Muscle of back (tissue), 11 donors: ENCODE measurements around the gene ADGRG6. TPM values are rescaled to one million over a fixed set of nuclear protein-coding genes. Genes with fewer than 3 reads are reported as not detected.
A peak's percentile ranks its signal among the peaks of the same experiment; 100 is the strongest.
"Not testable (repeated sequence)": the region's sequence is repeated elsewhere in the genome, so short reads cannot be mapped to it uniquely, and the experiment has no call there.

Experiments used
- DNase-seq, 3 donors: peaks; one replicate each; pipeline versions ENCODE4 v3.0.0 to v3.0.0-alpha.2; 2013
- polyA plus RNA-seq, 10 donors: library from polyadenylated mRNA; unstranded; fragments of 120-200 nt; gene quantifications; one replicate each; pipeline ENCODE4 v1.2.1, GENCODE V29; 2013; ENCODE audit not compliant: insufficient read length in 10 of 10

The ADGRG6 gene
- polyA plus RNA-seq, 10 donors = 7.3 to 13.0 (median 10.4) TPM

- DNase-seq = no peak
These were observed 42.1 kb downstream of the ADGRG6 start for GRCh38 chr6:142343938-142344337.

- DNase-seq = no peak
These were observed 43.5 kb downstream of the ADGRG6 start for GRCh38 chr6:142345261-142345660.

DNA sequence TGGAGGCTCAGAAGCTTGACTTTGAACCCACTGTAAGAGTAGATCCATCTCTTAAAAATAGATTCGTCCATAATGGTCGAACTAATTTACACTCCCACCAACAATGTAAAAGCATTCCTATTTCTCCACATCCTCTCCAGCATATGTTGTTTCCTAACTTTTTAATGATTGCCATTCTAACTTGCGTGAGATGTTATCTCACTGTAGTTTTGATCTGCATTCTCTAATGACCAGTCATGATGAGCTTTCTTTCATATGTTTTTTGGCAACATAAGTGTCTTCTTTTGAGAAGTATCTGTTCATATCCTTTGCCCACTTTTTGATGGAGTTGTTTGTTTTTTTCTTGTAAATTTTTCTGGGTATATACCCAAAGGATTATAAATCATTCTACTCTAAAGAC, 44.4 kb downstream of the ADGRG6 start:
- DNase-seq = not testable (repeated sequence)

DNA sequence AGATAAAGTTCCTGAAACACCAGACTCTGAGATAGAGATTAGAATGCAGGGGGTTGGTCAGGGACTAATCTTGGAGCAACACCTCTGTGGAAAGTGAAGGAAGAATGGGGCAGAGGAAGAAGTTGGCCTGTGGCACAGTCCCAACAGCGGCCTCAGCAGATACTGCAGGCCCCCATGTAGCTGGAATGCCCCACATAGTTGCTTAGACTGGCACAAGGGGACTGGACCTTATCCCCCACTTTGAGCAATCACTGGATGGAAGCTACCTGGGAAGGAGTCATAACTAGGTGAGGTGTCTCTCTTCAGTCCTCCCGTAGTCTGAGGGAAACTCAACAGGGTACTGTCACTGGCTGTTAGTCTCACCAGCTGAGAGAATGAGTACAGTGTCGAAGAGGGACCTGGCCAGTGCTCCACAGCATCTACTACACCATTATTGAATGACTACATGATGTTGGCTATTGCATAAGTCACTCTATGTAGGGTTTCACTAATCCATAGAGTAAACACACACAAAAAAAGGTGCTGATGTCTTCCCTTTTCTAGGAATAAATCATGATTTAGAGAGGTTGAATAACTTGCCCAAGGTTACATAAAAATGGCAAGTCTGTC, 47.5 kb downstream of the ADGRG6 start:
- DNase-seq = no peak

DNA sequence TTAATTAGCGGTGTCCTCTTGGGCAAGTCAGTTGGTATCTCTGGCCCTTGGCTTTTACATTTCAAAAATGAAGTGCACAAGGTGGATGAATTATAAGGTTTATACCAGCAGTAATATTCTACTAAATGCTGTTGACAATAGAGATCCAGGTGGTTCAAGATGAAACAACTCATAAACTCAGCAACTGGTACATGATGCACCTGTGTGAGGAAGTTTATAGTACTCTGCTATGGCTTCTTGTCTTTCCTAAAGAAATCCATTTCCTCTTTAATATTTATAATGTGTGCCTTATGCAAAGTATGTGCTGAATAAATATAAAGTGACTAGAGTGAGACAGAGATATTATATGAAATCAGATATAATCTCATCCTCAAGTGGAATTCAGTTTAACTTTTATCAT, 48.5 kb downstream of the ADGRG6 start:
- DNase-seq = no peak

GRCh38 chr6:142353690-142354089, 51.9 kb downstream of the ADGRG6 start:
- no peak for DNase-seq

GRCh38 chr6:142354650-142355049, 52.8 kb downstream of the ADGRG6 start:
- no peak for DNase-seq

DNA sequence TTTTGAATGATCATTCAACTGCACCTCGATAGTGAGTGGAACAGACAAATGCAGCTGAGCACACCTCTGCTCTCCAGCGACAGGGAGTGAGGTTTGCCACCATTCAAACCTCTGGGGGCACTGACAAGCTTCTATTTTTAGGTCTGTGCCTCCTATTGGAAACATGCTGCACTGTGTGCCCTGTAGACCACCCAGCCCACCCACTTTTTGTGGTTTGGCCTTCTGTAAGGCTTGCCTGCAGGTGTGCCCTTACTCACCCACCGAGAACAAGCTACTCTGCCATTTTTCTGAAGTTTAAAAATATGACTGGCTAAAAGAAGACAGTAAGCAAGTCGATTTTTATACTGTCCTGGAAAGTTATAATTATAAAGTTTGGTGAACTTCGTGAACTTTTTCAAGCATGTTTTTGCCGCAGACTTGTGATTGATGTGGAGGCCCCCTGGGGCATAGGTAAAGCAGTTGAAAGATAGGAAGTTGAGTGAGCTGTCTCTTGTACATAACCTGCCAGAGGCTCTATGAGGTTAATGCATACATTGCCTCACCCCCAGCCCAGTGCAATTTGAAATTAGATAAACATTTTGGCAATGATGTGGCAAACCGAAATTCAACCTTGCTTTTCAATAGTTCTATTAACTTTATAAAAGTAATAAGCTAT, 53.8 kb downstream of the ADGRG6 start:
- DNase-seq = no peak

DNA sequence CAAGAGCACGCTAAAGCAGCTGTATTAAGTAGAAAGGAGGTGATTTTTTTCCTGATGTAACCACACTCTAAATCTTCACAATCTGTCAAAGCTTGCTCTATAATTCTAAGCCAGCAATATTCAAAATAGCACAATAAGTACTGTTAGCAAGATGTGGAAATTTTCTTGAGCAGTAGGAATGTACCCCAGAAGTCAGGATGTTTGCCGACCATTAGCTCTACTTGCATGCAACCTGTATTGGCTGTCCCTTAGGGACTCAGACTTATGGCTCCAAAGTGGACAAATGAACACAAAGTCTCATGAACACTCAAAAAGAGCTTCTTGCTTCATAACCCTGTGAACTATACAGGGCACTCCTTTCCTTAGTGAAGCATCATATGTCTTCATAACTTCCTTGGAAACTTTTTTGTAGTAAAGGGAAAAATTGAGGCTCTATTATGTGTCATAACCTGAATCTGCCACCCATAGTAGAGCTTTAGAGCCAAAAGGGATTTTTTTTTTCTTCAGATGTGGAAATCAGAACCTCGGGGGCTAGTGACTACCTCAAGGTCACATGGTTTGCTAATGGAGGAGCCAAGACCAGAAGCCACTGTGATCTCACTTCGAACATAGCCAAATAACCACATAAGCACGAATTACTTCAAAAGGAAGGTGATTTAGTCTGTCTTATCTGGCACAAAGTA, 54.5 kb downstream of the ADGRG6 start:
- DNase-seq = peak in 2 of 3 donors; percentile 58 to 77

DNA sequence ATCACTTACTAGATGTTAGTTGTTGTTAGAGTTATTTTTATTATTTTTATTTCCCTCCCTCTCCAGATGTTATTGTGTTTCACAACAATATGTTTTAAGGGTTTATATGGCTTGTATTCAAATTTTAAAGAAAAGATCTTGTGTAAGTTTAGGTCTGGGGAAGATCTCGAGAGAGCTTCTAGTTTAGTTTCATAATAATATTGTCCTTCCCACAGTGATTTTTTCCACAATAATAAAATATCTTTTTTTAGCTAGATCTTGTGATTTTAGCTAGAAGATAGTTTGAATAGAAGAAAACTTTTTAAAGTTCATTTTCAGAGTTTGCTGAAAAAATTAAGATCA, 55.0 kb downstream of the ADGRG6 start:
- peak in 1 of 3 donors; percentile 72 for DNase-seq

DNA sequence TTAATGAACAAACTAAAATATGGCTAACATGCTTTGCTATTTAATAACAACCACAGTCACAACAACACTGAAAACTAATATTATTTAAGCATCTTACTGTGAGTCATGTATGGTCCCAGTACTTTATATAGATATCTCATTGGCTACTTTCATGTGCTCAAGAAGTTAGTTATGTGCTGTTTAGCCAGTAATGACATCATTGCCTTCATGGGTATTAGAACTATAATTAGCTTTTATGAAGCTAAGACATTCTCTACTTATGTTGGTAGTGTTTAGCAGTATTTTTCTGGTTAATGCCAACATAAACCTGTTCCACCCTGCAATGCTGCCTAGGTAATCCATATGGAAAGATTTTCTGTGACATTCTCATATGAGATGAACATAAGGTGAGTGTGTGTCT, 56.1 kb downstream of the ADGRG6 start:
- no peak for DNase-seq

GRCh38 chr6:142359271-142359960, 57.6 kb downstream of the ADGRG6 start:
- no peak for DNase-seq

GRCh38 chr6:142361345-142361744, 59.5 kb downstream of the ADGRG6 start:
- DNase-seq = no peak

- peak in 1 of 3 donors; percentile 60 for DNase-seq
These were observed 60.3 kb downstream of the ADGRG6 start for GRCh38 chr6:142361779-142362750.

GRCh38 chr6:142367061-142367460, 65.3 kb downstream of the ADGRG6 start:
- no peak for DNase-seq

DNA sequence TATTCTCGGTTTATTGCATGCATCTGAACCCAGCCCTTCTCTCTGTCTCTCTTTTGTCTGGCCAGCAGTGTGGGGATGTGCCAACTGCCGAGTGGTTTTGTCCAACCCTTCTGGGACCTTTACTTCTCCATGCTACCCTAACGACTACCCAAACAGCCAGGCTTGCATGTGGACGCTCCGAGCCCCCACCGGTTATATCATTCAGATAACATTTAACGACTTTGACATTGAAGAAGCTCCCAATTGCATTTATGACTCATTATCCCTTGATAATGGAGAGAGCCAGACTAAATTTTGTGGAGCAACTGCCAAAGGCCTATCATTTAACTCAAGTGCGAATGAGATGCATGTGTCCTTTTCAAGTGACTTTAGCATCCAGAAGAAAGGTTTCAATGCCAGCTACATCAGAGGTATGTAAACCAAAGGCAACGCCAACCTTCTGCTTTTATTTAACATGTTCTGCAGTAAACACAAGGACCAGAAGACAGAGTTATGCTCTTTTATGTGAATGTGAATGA, 65.8 kb downstream of the ADGRG6 start:
- DNase-seq = peak in 2 of 3 donors; percentile 28 to 68

- DNase-seq = no peak
These were observed 67.5 kb downstream of the ADGRG6 start for GRCh38 chr6:142369266-142369665.

GRCh38 chr6:142372348-142372747, 70.5 kb downstream of the ADGRG6 start:
- no peak for DNase-seq

- DNase-seq = no peak
These were observed 71.7 kb downstream of the ADGRG6 start for GRCh38 chr6:142373268-142374090.

DNA sequence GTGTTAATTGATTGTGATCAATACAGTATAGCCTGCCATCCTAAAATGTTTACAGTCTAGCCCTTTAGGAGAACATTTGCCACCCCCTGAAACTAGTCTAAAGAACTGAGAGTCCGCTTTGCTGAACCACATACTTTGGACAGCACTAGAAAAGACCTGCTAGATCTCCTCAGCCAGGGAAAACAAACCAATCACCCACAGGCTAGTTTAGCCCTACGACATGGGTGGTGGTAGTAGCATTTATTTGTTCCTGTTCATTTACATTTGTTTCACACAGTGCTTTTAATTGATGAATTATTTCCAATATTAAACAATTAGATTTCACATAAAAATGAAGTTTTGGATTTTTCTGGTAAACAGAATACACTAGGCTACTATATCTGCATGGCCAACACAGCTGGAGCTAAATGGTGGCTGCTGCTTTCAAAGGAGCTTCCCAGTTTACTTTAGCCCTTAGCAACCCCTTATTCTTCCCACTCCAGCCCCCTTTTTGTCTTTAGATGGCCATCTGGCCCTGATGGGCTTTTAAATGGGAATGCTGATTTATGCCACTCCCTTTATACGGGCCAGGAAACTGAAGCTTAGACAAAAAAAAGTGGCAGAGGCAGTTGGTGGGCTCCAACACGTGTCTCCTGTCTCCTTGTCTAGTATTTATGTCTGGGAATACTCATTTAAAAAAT, 72.4 kb downstream of the ADGRG6 start:
- no peak for DNase-seq
